GM18867 (cell line): Measurements from ENCODE around the gene STRN4.
"Not testable (repeated sequence)": the region's sequence is repeated elsewhere in the genome, so short reads cannot be mapped to it uniquely, and the experiment has no call there.

Experiments used
- ATAC-seq: cut with Tn5 transposase; IDR thresholded peaks from one replicate; pipeline ENCODE4 v1.9.1; 2021; ENCODE audit warnings: mild to moderate bottlenecking, moderate library complexity; ENCODE audit not compliant: unreplicated experiment

Gene STRN4, protein sequence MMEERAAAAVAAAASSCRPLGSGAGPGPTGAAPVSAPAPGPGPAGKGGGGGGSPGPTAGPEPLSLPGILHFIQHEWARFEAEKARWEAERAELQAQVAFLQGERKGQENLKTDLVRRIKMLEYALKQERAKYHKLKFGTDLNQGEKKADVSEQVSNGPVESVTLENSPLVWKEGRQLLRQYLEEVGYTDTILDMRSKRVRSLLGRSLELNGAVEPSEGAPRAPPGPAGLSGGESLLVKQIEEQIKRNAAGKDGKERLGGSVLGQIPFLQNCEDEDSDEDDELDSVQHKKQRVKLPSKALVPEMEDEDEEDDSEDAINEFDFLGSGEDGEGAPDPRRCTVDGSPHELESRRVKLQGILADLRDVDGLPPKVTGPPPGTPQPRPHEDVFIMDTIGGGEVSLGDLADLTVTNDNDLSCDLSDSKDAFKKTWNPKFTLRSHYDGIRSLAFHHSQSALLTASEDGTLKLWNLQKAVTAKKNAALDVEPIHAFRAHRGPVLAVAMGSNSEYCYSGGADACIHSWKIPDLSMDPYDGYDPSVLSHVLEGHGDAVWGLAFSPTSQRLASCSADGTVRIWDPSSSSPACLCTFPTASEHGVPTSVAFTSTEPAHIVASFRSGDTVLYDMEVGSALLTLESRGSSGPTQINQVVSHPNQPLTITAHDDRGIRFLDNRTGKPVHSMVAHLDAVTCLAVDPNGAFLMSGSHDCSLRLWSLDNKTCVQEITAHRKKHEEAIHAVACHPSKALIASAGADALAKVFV

DNA sequence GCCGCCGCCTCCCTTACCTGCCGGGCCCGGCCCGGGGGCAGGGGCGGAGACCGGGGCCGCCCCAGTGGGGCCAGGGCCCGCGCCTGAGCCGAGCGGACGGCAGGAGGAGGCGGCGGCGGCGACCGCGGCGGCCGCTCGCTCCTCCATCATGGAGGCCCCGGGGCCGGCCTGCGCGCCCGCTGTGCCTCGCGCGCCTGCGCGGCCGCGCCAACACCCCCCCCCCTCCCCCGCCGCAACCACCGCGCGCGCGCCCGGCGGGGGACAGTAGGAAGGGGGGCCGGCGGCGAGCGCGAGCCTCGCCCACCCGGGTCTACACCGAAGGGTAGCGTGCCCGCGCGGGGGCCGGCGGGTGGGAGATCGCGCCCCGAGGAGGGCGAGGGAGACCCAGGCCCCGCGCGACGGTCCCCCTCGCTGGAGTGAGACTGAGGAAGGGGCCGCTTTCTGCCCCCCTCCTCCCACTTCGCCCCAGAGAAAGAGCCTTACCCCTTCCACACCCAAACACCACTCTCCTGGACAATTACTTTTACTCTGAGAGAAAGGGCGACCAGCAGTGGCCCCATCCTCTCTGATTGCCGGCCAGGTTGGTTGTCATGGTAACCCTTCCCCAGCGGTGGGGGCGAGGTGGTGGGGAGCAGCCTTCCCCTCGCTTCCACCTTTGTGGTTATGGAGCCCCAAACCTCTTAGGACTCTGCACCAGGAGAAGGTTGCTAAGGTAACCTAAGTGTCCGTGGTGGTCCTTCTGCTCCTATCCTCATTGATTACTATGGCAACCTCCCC is at the start of gene STRN4:
Gene STRN4 (minus strand): TSS at position 170 of the 777 bp plus-strand sequence. CDS start 20 bp downstream, at position 150.
- peak; percentile 59 for ATAC-seq

DNA sequence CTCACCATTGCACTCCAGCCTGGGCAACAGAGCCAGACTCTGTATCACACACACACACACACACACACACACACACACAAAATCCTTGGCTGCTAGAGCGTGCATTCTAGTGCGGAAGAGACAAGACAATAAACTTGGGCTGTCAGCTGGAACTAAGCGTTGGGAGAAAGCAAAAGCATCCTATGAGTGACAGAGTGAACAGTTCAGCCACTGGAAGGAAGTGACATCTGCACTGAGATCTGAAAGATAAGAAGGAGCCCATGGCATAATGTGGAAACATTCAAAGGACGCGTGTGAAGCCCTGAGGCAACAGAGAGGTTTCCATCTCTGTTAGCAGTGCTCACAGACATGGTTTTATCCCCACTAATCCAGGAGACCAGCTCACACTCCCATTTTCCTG is 45.7 kb upstream of the STRN4 start:
- no peak for ATAC-seq

DNA sequence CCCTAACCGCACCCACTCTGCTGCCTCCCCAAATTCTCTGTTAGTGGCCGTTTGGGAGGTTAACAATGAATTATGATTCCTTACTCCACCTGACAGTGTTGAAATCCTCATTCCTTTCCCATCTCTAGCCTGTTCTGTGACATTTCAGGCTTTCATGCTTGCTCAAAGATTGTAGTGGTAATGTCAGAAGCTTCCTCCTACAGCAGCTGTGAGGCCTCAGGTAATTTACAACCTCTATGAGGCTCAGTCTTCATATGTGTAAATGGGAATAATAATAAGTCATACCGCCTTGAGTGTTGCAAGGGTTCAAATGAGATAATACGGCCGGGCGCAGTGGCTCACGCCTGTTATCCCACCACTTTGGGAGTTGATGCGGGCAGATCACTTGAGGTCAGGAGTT is 43.1 kb upstream of the STRN4 start:
- ATAC-seq: no peak

DNA sequence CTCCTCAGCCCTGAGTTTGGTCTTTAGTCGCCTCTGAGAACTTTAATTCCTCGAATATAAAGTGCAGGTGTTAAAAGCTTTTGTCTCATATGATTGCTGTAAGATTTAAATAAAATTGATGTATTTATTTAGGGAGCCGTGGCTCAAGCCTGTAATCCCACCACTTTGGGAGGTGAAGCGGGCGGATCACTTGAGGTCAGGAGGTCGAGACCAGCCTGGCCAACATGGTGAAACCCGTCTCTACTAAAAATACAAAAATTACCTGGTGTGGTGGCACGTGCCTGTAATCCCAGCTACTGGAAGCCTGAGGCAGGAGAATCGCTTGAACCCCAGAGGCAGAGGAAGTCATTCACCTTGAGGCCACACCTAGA is 42.7 kb upstream of the STRN4 start:
- no peak for ATAC-seq

DNA sequence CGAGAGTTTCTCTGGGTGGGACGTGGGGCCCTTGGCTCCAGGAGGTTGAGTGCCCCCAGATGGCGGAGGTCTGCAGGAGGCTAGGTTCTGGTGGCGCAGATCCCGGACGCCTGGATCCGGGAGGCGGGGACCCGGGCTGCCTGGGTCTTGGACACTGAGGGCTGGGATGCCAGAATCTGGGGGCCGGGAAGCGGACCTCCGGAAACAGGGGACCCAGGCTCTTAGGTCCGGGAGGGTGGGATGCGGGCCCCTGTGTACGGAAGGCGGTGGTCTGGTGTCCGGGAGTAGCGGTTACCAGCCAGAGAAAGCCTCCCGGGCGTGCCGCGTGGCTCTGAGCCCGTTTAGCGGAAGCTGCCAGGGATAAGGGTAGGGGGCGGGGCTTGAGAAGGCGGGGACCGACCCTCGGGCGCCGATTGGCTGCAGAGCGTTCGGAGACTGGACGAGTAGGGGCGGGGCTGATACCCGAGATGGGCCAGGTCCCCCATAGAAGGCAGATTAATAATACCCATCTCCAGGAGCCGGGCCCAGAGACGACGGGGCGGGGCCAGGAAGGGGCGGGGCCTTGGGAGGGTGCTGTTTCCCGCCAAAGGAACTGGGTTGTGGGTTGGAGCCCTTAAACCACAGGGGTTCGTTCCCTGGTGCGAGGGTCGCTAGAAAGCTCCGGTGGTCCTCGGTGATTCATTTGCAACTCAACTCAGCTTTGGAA is 42.2 kb upstream of the STRN4 start, which contains the start of gene SLC1A5:
Gene SLC1A5 (minus strand): TSS at position 333 of the 706 bp plus-strand sequence. CDS start 629 bp downstream, outside the sequence.
- peak; percentile 66 for ATAC-seq

DNA sequence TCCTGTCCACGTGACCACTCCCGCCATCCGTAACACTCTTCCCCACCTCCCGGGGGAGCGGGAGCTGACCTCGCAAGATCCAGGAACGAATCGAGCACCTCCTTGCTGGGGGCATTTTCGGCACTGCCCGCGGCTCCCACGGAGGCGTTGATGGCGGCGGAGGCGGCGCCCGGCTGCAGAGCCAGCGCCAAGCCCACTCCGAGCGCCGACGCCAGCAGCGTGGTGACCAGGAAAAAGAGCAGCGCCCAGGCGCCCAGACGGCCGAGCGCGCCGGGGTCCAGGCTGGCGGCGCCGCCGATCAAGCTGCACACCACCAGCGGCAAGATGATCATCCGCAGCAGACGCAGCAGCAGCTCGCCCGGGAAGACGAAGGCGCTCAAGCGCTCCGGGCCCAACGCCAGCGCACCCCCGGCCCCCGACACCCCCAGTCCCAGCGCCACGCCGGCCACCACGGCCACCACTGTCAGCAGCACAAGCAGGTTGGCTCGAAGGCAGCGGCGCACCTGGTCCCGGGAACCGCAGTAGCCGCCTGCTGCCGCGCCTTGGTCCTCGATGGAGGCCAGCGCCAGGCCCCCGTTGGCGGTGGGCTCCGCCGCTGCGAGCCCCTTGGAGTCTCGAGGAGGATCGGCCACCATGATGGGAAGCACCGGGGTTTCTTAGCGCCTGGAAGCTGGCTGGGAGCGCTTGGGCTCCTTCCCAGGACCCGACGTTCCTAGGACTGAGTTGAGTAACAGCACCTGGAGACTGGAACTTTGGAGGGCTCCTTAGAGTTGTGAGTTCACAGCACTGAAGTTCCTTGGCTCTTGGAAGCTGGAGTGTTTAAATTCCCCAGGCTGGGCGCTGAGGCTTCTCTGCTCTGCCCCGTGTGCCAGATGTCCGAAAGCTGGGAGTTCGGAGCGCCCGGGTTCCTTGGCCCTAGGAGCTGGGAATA is 41.3 kb upstream of the STRN4 start:
- no peak for ATAC-seq

DNA sequence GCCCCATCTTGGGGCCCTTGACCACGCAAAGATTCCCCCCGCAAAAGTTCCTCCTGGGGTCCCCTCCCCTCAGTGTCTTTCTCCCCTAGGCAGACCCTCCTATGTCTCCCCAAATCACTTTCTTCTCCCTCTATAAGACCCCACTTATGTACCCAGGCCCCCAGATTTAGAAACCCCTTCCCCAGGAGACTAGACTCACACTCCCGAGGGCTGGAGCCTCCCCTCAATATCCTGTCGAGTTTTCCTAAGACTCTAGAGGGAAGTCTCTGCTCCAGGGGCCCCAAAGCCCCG is 40.7 kb upstream of the STRN4 start:
- no peak for ATAC-seq

DNA sequence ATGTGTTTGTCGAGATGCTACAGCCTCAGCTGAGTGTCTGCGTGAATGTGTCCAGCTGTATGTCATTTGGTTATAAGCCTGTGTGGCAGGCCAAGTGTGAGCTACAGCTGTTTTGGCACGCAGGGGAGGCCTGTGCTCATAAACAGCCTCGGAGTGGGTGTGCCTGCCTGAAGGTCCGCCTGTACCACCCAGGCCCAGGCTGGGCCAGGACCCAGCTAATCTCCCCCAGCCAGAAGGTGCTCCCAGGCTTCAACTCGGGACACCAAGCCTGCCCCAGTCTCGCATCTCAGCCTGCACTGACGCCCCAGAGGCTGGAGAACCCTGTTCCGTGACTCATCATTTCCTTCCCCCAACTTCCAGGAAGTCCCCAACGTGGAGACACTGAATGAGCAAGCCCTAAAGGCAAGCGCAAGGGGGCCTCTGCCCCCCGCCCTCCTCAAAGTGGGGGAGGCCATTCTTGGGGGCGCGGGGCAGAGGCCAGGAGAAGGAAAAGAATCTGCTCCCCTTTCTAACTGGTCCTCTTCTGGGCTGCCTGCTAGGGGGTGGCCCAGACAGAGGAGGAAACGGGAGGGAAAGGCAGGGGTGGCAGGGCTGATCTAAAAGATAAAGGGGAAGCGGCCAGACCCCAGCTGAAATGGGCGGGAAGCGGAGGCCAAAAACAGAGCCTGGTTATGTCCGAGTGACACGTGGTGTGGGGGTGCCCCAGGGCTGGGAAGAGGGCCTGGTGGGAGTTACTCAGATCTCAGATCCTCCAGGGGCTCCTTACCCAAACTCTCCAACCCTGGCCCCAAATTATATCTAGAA is 40.2 kb upstream of the STRN4 start:
- no peak for ATAC-seq

DNA sequence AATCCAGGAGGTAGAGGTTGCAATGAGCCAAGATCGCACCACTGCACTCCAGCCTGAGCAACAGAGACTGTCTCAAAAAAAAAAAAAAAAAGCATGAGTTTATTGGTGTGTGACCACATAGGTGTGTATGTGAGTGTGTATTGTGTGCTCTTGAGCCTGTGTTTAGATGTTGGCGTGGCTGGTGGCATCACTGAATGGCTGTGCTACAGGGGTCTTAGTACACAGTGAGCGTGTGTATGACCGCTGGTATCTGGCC is 39.7 kb upstream of the STRN4 start:
- no peak for ATAC-seq

DNA sequence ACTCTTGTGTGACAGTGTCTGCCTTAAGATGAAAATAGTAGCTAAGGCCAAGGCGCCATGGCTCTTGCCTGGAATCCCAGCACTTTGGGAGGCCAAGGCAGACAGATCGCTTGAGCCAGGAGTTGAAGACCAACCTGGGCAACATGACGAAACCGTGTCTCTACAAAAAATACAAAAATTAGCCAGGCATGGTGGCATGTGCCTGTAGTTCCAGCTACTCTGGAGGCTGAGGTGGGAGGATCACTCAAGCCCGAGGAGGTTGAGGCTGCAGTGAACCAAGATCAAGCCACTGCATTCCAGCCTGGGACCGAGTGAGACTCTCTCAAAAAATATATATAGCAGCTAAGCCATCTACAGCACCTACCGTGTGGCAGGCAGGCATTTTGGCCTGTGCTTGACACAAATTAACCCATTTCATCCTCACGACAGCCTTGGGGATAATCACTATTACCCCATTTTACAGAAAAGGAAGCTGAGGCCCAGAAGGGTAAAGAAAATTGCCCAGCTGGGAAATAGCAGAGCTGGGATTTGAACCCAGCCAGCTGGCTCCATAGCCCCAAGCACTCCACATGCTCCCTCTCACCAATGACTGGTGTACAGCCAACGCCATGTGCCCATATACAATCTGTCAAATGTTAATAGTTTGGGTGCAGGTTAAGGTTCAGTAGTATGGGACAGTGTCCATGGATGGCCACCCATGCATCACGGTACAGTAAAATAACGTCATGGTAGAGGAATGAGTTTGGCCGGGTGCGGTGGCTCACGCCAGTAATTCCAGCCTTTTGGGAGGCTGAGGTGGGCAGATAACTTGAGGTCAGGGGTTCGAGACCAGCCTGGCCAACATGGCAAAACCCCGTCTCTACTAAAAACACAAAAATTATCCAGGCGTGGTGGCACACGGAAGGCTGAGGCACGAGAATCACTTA is 39.1 kb upstream of the STRN4 start:
- no peak for ATAC-seq

DNA sequence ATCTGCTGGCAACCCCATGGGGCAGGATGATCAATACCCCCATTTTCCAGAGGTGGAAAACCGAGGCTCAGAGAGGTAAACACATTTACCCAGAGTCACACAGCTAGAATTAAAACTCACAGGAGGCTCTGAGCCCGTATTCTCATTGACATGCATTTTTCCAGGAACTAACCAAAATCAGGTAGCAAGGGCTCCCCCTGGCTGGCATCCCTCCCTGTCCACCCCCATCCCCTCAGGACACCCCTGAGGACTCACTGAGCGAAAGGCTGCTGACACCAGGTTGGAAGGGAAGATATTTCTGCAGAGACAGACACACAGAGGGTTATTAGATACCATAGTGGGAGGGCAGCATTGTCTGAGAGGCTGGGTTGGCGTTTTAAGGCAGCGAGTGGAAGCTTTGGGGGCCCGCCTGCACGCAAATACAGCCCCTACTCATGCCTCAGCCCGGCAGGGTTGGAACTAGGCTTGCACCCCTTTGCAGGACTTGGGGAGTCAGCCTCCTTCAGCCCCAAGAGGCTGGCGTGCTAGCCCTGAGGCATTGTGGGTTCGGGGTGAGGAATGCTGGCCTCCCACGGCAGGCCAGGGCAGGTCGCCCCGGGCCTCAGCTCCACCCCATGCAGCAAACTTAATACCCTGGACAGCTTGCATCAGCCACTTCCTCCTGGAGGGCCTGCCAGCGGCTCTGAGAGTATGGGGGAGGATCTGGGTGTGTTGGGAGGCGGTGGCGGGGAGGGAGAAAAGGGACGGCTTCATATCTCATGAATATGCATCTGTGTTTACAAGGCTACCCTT is 38.2 kb upstream of the STRN4 start:
- ATAC-seq: peak; percentile 32

DNA sequence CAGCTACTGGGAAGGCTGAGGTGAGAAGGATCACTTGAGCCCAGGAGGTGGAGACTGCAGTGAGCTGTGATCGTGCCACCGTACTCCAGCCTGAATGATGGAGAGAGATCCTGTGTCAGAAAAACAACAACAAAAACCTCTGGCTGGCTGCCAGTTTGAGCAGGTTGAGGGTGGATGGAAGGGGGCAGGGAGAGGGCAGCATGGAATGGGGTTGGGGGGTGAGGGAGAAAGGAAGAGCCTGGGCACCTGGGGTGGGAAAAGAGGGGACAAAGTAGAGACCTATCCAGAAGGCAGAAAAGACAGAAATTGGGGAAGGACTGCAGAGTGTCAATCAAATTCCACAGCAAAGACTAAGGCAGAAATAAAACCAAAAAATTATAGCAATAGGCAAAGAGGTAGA is 37.4 kb upstream of the STRN4 start:
- ATAC-seq: no peak

DNA sequence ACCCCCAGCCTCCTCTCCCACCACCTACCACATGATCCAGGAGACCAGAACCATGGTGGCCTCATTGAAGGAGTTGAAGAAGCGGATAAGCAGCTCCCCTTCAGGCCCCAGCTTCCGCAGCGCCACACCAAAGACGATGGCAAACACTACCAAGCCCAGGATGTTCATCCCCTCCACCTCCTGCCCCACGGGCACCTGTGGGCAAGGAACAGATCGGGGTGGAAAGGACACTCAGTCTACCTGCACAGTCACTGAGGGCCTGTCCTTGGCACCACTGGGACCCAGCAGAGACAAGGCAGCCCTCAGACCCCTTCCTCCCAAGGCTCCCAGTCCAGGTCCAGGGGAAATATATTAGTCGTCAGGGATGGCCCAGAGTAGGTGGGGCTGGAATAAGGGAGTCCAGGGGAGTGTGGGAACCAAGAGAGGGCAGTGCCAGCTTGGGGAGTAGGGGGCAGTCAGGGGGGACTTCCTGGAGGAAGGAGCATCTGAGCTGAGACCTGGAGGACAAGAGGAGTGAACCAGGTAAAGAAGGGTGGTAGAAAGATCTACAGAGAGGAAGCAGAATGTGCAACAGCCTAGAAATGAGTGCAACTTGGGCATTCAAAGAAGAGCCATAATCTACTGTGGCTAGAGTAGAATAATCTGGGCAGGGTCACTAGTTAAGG is 36.2 kb upstream of the STRN4 start:
- no peak for ATAC-seq

DNA sequence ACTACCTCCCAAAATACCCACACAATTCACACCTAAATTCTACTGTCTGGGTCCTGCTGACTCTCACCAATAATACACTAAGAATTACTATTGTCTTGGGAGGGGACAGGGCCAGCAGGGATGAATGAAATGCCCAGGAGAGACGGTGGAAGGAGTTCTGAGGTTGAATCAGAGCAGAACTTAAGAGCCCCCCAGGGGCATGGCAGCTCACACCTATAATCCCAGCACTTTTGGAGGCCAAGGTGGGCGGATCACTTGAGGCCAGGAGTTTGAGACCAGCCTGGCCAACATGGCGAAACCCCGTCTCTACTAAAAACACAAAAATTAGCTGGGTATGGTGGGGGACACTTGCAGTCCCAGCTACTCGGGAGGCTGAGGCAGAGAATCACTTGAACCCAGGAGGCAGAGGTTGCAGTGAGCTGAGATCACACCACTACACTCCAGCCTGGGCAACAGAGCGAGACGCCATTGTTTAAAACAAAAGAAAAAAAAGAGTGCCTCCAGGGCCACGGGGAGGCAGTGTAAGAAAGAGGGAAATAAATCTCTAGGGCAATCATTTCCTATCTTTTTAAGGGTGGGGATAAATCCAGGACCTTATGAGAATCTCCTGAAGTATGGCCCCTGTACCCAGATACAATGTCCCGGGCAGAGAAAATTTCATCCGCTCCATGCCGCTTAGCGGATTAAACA is 31.9 kb upstream of the STRN4 start:
- not testable (repeated sequence) for ATAC-seq

DNA sequence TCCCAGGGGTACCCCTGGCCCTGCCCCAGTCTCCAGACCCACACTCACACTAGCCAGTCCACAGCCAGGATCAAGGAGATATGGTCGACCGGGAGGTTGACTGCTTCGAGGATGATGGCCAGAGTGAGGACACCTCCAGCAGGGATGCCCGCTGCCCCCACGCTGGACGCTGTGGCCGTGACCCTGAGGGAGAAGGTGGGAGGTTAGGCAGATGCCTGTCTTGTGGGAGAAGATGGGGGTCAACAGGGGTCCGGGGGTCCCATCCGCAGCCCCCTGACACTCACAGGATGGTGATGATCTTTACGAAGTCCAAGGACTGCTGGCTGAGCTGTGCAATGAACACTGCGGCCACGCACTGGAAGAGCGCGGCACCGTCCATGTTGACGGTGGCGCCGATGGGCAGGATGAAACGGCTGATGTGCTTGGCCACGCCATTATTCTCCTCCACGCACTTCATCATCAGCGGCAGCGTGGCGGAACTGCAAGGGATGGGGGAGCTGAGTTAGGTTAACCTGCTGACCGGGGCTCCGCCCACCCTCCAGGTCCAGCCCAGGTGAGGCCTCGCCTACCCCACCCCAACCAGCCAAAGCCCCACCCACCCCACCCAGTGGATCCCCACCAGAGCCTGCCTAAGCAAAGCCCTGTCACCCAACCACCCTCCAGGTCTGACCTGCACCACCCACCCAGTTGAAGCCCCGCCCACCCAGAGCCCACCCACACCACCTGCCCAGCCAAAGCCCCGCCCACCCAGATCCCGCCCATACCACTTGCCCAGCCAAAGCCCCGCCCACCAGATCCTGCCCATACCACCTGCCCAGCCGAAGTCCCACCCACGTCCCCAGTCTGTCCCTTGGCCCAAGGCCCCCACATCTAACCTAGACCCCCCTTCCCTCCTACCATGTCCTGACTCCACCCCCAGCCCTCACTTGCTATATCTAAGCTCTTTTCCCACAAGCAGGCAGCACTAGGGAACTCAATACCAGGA is 31.0 kb upstream of the STRN4 start:
- ATAC-seq: no peak
